Testis (tissue), 2 donors: ENCODE measurements around the gene WFDC5.

Experiments
- POLR2A ChIP-seq: fragments of 450-650 bp; IDR thresholded peaks from one replicate; pipeline ENCODE4 v1.6.1; 2017; ENCODE audit warnings: antibody characterized with exemption, mild to moderate bottlenecking, moderate library complexity
- TF ChIP-seq, protein P1 (sequence below), 3 experiments: fragments of 450-650 bp in 2 of 3; fragments of 200-600 bp in 1 of 3; sonication (generic) in 1 of 3; IDR thresholded peaks; one replicate each; pipeline ENCODE4 v1.5.1; 2016 to 2019; ENCODE audit warnings: antibody characterized with exemption in 3 of 3, mild to moderate bottlenecking in 2 of 3, moderate library complexity in 1 of 3

DNA sequence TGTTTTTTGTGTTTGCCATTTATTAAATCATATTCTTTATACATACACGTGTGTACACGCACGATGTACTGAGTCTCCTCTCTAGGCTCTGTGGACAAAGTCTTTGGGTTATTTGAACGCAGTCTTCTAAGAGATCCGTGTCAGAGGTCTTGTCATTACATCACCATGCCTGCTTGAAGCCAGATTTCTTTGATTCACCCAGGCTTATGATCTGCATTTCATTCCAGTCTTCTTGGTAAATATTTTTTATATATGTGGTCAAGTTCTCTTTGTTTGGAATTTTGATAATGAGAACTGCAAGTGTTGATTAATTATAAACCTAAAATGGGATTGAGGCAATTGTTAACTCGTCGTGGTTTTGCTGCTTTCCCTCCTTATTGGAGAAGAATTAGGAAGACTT lies 48.6 kb downstream of the WFDC5 start:
- no peak for TF ChIP-seq POLR2A
- TF ChIP-seq, protein P1, sequence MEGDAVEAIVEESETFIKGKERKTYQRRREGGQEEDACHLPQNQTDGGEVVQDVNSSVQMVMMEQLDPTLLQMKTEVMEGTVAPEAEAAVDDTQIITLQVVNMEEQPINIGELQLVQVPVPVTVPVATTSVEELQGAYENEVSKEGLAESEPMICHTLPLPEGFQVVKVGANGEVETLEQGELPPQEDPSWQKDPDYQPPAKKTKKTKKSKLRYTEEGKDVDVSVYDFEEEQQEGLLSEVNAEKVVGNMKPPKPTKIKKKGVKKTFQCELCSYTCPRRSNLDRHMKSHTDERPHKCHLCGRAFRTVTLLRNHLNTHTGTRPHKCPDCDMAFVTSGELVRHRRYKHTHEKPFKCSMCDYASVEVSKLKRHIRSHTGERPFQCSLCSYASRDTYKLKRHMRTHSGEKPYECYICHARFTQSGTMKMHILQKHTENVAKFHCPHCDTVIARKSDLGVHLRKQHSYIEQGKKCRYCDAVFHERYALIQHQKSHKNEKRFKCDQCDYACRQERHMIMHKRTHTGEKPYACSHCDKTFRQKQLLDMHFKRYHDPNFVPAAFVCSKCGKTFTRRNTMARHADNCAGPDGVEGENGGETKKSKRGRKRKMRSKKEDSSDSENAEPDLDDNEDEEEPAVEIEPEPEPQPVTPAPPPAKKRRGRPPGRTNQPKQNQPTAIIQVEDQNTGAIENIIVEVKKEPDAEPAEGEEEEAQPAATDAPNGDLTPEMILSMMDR (IDR thresholded peaks at IDR 0.05) = no peak
